ENCODE measurements around the gene CHRDL2.

The CHRDL2 gene

GRCh38 chr11:74680703-74681531 is 50.3 kb downstream of the CHRDL2 start:
- ATAC-seq (ENCODE audit: low read depth) (no peak), DNase-seq (ENCODE audit: low spot score) (no peak)

GRCh38 chr11:74680035-74680671 is 51.1 kb downstream of the CHRDL2 start:
- no peaks in the 10 kb centered on the region for H3K9me3 ChIP-seq (ENCODE audit: severe bottlenecking)
- no peak overlapping the region for H3K4me3 ChIP-seq (ENCODE audit: severe bottlenecking)
- no peak overlapping the region for H3K27ac ChIP-seq (ENCODE audit: poor library complexity, severe bottlenecking)
- ATAC-seq (ENCODE audit: low read depth) (no peak), DNase-seq (ENCODE audit: low spot score) (no peak)
- H3K27me3 ChIP-seq (ENCODE audit: insufficient read depth, poor library complexity, severe bottlenecking), result no peaks in the 10 kb centered on the region
- H3K36me3 ChIP-seq (ENCODE audit: low read depth), result no peaks in the 10 kb centered on the region
- no peaks in the 10 kb centered on the region for H3K4me1 ChIP-seq (ENCODE audit: insufficient read depth, poor library complexity, severe bottlenecking)
- TF ChIP-seq CTCF (IDR thresholded peaks at IDR 0.05; ENCODE audit: poor library complexity, severe bottlenecking), result no peak

More at GRCh38 chr11:74680703-74681531, 50.3 kb downstream of the CHRDL2 start:
- Histone ChIP-seq H3K27ac (ENCODE audit: poor library complexity, severe bottlenecking) (no peak overlapping the region), H3K36me3 (ENCODE audit: low read depth) (no peaks in the 10 kb centered on the region), H3K9me3 (ENCODE audit: severe bottlenecking) (no peaks in the 10 kb centered on the region), H3K4me3 (ENCODE audit: severe bottlenecking) (no peak overlapping the region), H3K27me3 (ENCODE audit: insufficient read depth, poor library complexity, severe bottlenecking) (no peaks in the 10 kb centered on the region), H3K4me1 (ENCODE audit: insufficient read depth, poor library complexity, severe bottlenecking) (no peaks in the 10 kb centered on the region)
- no peak for TF ChIP-seq CTCF (IDR thresholded peaks at IDR 0.05; ENCODE audit: poor library complexity, severe bottlenecking)

- H3K36me3 ChIP-seq (ENCODE audit: low read depth), result no peaks in the 10 kb centered on the region
- H3K27me3 ChIP-seq (ENCODE audit: insufficient read depth, poor library complexity, severe bottlenecking), result no peaks in the 10 kb centered on the region
- H3K27ac ChIP-seq (ENCODE audit: poor library complexity, severe bottlenecking), result no peak overlapping the region
- H3K4me3 ChIP-seq (ENCODE audit: severe bottlenecking), result no peak overlapping the region
- no peak for DNase-seq (ENCODE audit: low spot score)
- no peak for TF ChIP-seq CTCF (IDR thresholded peaks at IDR 0.05; ENCODE audit: poor library complexity, severe bottlenecking)
- H3K9me3 ChIP-seq (ENCODE audit: severe bottlenecking), result no peaks in the 10 kb centered on the region
- H3K4me1 ChIP-seq (ENCODE audit: insufficient read depth, poor library complexity, severe bottlenecking), result no peaks in the 10 kb centered on the region
- no peak for ATAC-seq (ENCODE audit: low read depth)
Measured at GRCh38 chr11:74679513-74679865, 51.7 kb downstream of the CHRDL2 start.

- H3K27me3 ChIP-seq (ENCODE audit: insufficient read depth, poor library complexity, severe bottlenecking), result no peaks in the 10 kb centered on the region
- H3K27ac ChIP-seq (ENCODE audit: poor library complexity, severe bottlenecking), result no peak overlapping the region
- ATAC-seq (ENCODE audit: low read depth), result no peak
- no peaks in the 10 kb centered on the region for H3K36me3 ChIP-seq (ENCODE audit: low read depth)
- no peak for TF ChIP-seq CTCF (IDR thresholded peaks at IDR 0.05; ENCODE audit: poor library complexity, severe bottlenecking)
- H3K4me3 ChIP-seq (ENCODE audit: severe bottlenecking), result no peak overlapping the region
- no peaks in the 10 kb centered on the region for H3K9me3 ChIP-seq (ENCODE audit: severe bottlenecking)
- DNase-seq (ENCODE audit: low spot score), result no peak
- H3K4me1 ChIP-seq (ENCODE audit: insufficient read depth, poor library complexity, severe bottlenecking), result peaks cover under 1% of the 10 kb centered on the region
Measured at GRCh38 chr11:74678591-74679512, 52.4 kb downstream of the CHRDL2 start.
